ENCODE results near the gene FNDC11. TPM values are rescaled to one million over a fixed set of nuclear protein-coding genes. Genes with fewer than 3 reads are reported as not detected.
A peak's percentile ranks its signal among the peaks of the same experiment; 100 is the strongest.

FNDC11 gene
- total RNA-seq, 1 experiment from 2014 or later = 0.48 TPM

- no peak overlapping the region for H3K4me2 ChIP-seq (ENCODE audit: low read depth, low read length, poor library complexity, severe bottlenecking)
- H3K4me3 ChIP-seq (ENCODE audit: low read length) = no peak overlapping the region
- H3K9ac ChIP-seq (ENCODE audit: low read length) = no peak overlapping the region
- H3K4me1 ChIP-seq (ENCODE audit: low read length) = peaks cover 5% of the 10 kb centered on the region
- H3K27me3 ChIP-seq (ENCODE audit: low read length) = no peaks in the 10 kb centered on the region
- no peaks in the 10 kb centered on the region for H3K36me3 ChIP-seq (ENCODE audit: insufficient read depth, low read length)
- peaks cover 9% of the 10 kb centered on the region; the same call in 1 of the 2 replicates for H4K20me1 ChIP-seq (ENCODE audit: insufficient read depth, low read depth, low read length)
- DNase-seq = no peak
- H3K9me2 ChIP-seq (replicated peaks; ENCODE audit: insufficient read depth, low read length) = no peaks in the 10 kb centered on the region
- H2AFZ ChIP-seq (ENCODE audit: low read length) = no peak overlapping the region
- no peaks in the 10 kb centered on the region for H3K79me2 ChIP-seq (ENCODE audit: low read length)
- H3K9me3 ChIP-seq (ENCODE audit: low read length) = no peaks in the 10 kb centered on the region
- no peak overlapping the region for H3K27ac ChIP-seq (ENCODE audit: low read length)
Measured at GRCh38 chr20:63579017-63579694, 25.2 kb downstream of the FNDC11 start.

- Histone ChIP-seq H3K4me3 (ENCODE audit: low read length) (no peak overlapping the region), H3K36me3 (ENCODE audit: insufficient read depth, low read length) (no peaks in the 10 kb centered on the region), H3K27me3 (ENCODE audit: low read length) (no peaks in the 10 kb centered on the region), H3K27ac (ENCODE audit: low read length) (no peak overlapping the region), H3K9me3 (ENCODE audit: low read length) (no peaks in the 10 kb centered on the region), H3K9ac (ENCODE audit: low read length) (no peak overlapping the region), H2AFZ (ENCODE audit: low read length) (no peak overlapping the region), H4K20me1 (ENCODE audit: insufficient read depth, low read depth, low read length) (peaks cover 9% of the 10 kb centered on the region; the same call in 1 of the 2 replicates), H3K4me2 (ENCODE audit: low read depth, low read length, poor library complexity, severe bottlenecking) (no peak overlapping the region), H3K9me2 (replicated peaks; ENCODE audit: insufficient read depth, low read length) (no peaks in the 10 kb centered on the region), H3K79me2 (ENCODE audit: low read length) (no peaks in the 10 kb centered on the region), H3K4me1 (ENCODE audit: low read length) (no peaks in the 10 kb centered on the region)
- DNase-seq = peak; percentile 81
Measured at GRCh38 chr20:63580796-63581461, 27.0 kb downstream of the FNDC11 start.

GRCh38 chr20:63582382-63583063 lies 28.6 kb downstream of the FNDC11 start:
- Histone ChIP-seq H3K9me2 (replicated peaks; ENCODE audit: insufficient read depth, low read length) (no peaks in the 10 kb centered on the region), H4K20me1 (ENCODE audit: insufficient read depth, low read depth, low read length) (peaks cover 9% of the 10 kb centered on the region; the same call in 1 of the 2 replicates), H3K36me3 (ENCODE audit: insufficient read depth, low read length) (no peaks in the 10 kb centered on the region), H3K4me1 (ENCODE audit: low read length) (no peaks in the 10 kb centered on the region), H3K4me2 (ENCODE audit: low read depth, low read length, poor library complexity, severe bottlenecking) (no peak overlapping the region), H3K27ac (ENCODE audit: low read length) (no peak overlapping the region), H2AFZ (ENCODE audit: low read length) (no peak overlapping the region), H3K9ac (ENCODE audit: low read length) (no peak overlapping the region), H3K79me2 (ENCODE audit: low read length) (no peaks in the 10 kb centered on the region), H3K9me3 (ENCODE audit: low read length) (no peaks in the 10 kb centered on the region), H3K4me3 (ENCODE audit: low read length) (no peak overlapping the region), H3K27me3 (ENCODE audit: low read length) (no peaks in the 10 kb centered on the region)
- DNase-seq = no peak

DNA sequence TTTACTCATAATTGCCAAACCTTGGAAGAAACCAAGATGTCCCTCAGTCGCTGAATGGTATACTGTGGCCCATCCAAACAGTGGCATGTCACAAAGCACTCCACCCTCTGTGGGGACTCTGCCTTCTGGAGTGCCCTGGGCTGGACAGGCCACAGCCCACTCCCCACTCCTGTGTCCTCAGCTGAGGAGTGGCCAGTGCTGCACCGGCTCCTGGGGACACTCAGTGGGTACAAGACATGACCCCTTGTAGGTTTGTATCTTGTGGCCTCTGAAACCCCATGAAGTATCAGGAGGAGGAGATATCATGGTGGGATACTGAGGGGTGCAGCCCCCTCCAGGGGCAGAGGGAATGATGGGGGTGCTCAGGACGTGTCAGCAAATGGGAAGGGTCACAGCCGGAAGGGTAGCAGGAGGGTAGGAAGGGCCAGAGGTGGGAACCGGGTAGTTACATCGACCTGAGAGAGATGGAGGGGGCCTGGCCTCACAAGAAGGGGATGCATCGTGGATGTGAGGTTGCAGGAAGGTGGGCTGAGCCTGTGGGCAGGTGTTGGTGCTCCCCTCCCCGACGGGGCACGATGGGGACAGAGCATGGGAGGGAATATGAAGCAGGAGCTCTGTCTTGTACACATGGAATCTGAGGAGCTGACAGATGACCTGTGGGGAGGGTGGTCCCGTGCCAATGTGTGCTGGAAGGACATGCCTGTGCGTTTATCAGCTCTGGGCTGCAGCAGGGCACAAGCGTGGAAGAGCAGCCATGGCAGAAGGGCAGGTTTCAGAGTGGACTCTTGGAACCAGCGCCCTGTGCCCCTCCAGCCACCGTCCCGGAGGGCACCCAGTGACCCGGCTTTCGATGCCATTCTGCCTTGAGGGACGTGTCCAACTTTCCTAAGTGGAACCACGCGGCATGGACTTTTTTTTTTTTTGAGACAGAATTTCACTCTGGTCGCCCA lies 31.9 kb downstream of the FNDC11 start:
- H3K27ac ChIP-seq (ENCODE audit: low read length) = no peak overlapping the region
- H3K4me2 ChIP-seq (ENCODE audit: low read depth, low read length, poor library complexity, severe bottlenecking) = no peak overlapping the region
- no peak overlapping the region for H2AFZ ChIP-seq (ENCODE audit: low read length)
- no peak overlapping the region for H3K4me3 ChIP-seq (ENCODE audit: low read length)
- H4K20me1 ChIP-seq (ENCODE audit: insufficient read depth, low read depth, low read length) = peaks cover 6% of the 10 kb centered on the region; the same call in 1 of the 2 replicates
- no peaks in the 10 kb centered on the region for H3K9me3 ChIP-seq (ENCODE audit: low read length)
- H3K4me1 ChIP-seq (ENCODE audit: low read length) = no peaks in the 10 kb centered on the region
- no peak overlapping the region for H3K9ac ChIP-seq (ENCODE audit: low read length)
- no peaks in the 10 kb centered on the region for H3K36me3 ChIP-seq (ENCODE audit: insufficient read depth, low read length)
- no peaks in the 10 kb centered on the region for H3K79me2 ChIP-seq (ENCODE audit: low read length)
- no peaks in the 10 kb centered on the region for H3K27me3 ChIP-seq (ENCODE audit: low read length)
- no peaks in the 10 kb centered on the region for H3K9me2 ChIP-seq (replicated peaks; ENCODE audit: insufficient read depth, low read length)
- no peak for DNase-seq

DNA sequence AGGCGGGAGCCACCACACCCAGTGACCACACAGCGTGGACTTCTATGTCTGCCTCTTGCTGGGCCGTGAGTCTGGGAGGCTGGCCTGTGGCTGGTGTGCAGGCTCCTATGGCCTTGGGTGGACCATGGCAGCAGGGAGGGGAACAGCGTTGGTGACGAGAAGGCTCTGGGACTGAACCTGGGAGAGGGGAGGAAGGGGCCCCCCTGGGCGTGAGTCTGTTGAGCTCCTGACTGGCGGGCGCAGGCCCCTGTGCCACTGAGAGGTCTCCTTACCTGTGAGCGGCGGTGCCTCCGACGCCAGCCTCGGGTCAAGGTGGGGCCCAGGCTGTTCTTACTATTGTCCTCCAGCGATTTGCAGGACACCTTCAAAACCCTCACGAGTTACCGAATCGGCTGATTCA lies 32.8 kb downstream of the FNDC11 start:
- no peak overlapping the region for H3K4me2 ChIP-seq (ENCODE audit: low read depth, low read length, poor library complexity, severe bottlenecking)
- no peak overlapping the region for H3K9ac ChIP-seq (ENCODE audit: low read length)
- H3K9me2 ChIP-seq (replicated peaks; ENCODE audit: insufficient read depth, low read length) = no peaks in the 10 kb centered on the region
- no peaks in the 10 kb centered on the region for H4K20me1 ChIP-seq (ENCODE audit: insufficient read depth, low read depth, low read length)
- H3K79me2 ChIP-seq (ENCODE audit: low read length) = no peaks in the 10 kb centered on the region
- H3K4me3 ChIP-seq (ENCODE audit: low read length) = no peak overlapping the region
- H2AFZ ChIP-seq (ENCODE audit: low read length) = no peak overlapping the region
- H3K27me3 ChIP-seq (ENCODE audit: low read length) = no peaks in the 10 kb centered on the region
- no peak overlapping the region for H3K27ac ChIP-seq (ENCODE audit: low read length)
- H3K36me3 ChIP-seq (ENCODE audit: insufficient read depth, low read length) = no peaks in the 10 kb centered on the region
- no peaks in the 10 kb centered on the region for H3K4me1 ChIP-seq (ENCODE audit: low read length)
- DNase-seq = no peak
- no peaks in the 10 kb centered on the region for H3K9me3 ChIP-seq (ENCODE audit: low read length)

DNA sequence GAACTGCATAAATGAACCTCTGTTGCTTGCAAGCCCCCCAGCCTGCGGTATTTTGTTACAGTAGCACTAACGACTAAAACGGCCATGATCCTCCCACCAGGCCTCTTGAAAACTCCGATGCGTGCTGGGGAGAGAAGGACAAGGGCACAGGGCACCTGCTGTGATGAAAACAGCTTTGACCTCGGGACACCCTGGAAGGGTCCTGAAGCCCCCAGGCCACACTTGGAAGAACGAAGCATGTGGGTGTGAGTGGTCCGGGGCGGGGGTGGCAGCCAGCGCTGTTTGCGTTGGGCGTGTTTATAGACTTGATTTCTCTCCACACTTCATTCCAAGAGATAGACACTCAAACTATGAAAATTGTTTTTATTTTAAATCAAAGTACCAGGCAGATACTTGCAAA lies 33.3 kb downstream of the FNDC11 start:
- Histone ChIP-seq H3K27ac (ENCODE audit: low read length) (no peak overlapping the region), H3K36me3 (ENCODE audit: insufficient read depth, low read length) (no peaks in the 10 kb centered on the region), H3K4me3 (ENCODE audit: low read length) (no peak overlapping the region), H3K9me2 (replicated peaks; ENCODE audit: insufficient read depth, low read length) (no peaks in the 10 kb centered on the region), H2AFZ (ENCODE audit: low read length) (no peak overlapping the region), H4K20me1 (ENCODE audit: insufficient read depth, low read depth, low read length) (no peaks in the 10 kb centered on the region), H3K9ac (ENCODE audit: low read length) (no peak overlapping the region), H3K27me3 (ENCODE audit: low read length) (no peaks in the 10 kb centered on the region), H3K9me3 (ENCODE audit: low read length) (no peaks in the 10 kb centered on the region), H3K4me1 (ENCODE audit: low read length) (no peaks in the 10 kb centered on the region), H3K79me2 (ENCODE audit: low read length) (no peaks in the 10 kb centered on the region), H3K4me2 (ENCODE audit: low read depth, low read length, poor library complexity, severe bottlenecking) (no peak overlapping the region)
- DNase-seq = no peak

DNA sequence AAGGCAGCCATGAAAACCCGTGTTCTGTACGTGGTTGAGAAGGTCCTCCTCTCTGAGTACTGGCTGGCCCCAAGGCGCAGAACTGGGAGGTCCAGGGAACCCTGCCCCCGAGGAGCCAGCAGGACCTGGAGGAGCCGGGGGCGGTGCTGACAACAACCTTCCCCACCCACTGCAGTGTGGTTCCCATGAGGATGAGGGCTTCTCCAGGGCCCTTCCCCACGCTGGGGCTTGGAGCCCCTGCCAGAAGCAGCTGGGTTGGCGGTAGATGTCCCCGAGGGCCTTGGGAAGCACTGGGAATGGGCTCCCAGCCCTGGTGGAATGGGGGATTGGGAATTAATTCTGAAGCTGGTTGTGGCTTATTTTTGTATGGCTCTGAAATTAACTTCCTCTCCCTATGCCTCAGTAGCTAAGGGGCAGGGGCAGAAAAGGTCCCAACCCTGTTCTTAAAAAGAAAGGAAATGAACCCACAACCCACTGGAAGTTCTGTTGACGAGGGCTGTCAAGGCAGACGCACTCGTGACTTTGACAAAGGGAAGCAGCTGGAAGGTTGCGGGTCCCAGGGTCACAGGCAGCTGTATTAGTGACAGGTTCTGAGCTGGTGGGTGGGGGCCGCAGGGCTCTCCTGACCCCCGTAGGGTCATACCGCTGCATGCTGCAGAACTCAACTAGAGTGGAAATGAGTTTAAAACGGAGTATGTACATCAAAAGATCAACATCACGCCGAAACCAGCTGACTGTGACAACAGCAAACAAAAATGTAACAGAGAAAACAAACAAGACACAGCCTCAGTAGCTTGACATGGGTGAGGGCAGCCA lies 34.0 kb downstream of the FNDC11 start:
- H3K9me3 ChIP-seq (ENCODE audit: low read length) = no peaks in the 10 kb centered on the region
- H3K4me1 ChIP-seq (ENCODE audit: low read length) = no peaks in the 10 kb centered on the region
- no peak overlapping the region for H3K4me3 ChIP-seq (ENCODE audit: low read length)
- H3K27me3 ChIP-seq (ENCODE audit: low read length) = no peaks in the 10 kb centered on the region
- no peaks in the 10 kb centered on the region for H3K36me3 ChIP-seq (ENCODE audit: insufficient read depth, low read length)
- DNase-seq = no peak
- no peaks in the 10 kb centered on the region for H3K9me2 ChIP-seq (replicated peaks; ENCODE audit: insufficient read depth, low read length)
- H3K4me2 ChIP-seq (ENCODE audit: low read depth, low read length, poor library complexity, severe bottlenecking) = no peak overlapping the region
- H3K9ac ChIP-seq (ENCODE audit: low read length) = no peak overlapping the region
- H4K20me1 ChIP-seq (ENCODE audit: insufficient read depth, low read depth, low read length) = no peaks in the 10 kb centered on the region
- no peak overlapping the region for H2AFZ ChIP-seq (ENCODE audit: low read length)
- H3K27ac ChIP-seq (ENCODE audit: low read length) = no peak overlapping the region
- H3K79me2 ChIP-seq (ENCODE audit: low read length) = no peaks in the 10 kb centered on the region

Data from Karpas-422 (cell line).